AG09319 (cell line): ENCODE measurements around the gene MAST4.

Experiments used
- DNase-seq: peaks from one replicate; pipeline ENCODE4 v3.0.0-alpha.2; 2010; ENCODE audit warnings: low read depth; ENCODE audit errors: extremely low read depth
- TF ChIP-seq, protein P1 (sequence below): IDR thresholded peaks from 2 replicates; pipeline ENCODE4 v1.5.1; 2011; ENCODE audit warnings: low read depth, mild to moderate bottlenecking, inconsistent platforms, low read length, moderate library complexity

The MAST4 gene

DNA sequence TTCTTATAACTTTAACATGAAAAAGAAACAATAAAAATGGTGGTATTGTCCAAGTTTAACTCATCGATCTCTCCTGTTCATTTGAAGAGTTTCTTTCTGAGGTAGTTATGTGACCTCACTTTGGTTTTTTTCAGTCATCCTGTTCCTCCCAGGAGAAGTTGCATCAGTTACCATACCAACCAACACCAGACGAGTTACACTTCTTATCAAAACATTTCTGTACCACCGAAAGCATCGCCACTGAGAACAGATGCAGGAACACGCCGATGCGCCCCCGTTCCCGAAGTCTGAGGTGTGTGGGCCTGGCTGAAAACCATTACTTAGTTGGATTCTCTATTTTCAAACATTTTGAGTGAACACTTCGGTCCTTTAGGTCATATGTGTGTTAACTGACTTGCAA is 504.1 kb downstream of the MAST4 start:
- no peak for DNase-seq
- TF ChIP-seq, protein P1, sequence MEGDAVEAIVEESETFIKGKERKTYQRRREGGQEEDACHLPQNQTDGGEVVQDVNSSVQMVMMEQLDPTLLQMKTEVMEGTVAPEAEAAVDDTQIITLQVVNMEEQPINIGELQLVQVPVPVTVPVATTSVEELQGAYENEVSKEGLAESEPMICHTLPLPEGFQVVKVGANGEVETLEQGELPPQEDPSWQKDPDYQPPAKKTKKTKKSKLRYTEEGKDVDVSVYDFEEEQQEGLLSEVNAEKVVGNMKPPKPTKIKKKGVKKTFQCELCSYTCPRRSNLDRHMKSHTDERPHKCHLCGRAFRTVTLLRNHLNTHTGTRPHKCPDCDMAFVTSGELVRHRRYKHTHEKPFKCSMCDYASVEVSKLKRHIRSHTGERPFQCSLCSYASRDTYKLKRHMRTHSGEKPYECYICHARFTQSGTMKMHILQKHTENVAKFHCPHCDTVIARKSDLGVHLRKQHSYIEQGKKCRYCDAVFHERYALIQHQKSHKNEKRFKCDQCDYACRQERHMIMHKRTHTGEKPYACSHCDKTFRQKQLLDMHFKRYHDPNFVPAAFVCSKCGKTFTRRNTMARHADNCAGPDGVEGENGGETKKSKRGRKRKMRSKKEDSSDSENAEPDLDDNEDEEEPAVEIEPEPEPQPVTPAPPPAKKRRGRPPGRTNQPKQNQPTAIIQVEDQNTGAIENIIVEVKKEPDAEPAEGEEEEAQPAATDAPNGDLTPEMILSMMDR = no peak

DNA sequence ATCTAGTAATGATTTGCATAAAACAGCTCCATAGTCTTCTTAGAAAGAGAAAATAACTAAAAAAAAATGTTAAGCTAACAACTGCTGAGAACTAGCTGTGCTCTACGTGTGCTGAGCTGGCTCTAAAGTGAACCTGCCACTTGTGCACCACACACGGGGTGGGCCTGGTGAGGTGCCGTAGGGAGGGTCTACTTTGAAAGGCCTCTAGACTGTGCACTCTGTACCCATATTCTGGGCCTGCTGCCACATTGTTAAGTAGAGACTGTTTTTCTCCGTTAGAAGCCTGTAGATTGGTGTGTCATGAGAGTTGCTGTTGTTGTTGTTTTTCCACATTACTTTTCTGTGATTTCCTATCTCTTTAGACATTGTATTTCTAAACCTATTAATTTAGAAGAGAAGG is 506.5 kb downstream of the MAST4 start:
- DNase-seq = no peak
- TF ChIP-seq, protein P1 = no peak

DNA sequence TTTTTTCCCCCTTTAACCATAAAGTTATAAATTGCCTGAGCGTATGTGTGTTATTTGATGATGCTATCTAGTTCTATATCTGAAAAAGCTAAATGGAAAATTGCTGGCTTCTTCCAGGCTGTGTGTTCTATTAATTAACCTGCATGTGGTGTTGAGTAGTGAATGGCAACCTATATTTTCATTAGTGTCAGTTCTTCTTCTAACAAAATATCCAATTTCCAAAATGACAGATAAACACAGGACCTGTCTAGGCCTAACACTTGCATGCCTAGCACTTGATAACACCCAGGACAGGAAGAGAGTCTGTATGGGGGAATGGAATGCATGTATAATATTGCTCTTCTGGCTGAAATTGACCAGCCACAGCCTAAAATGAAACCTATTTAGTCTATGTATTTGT is 508.7 kb downstream of the MAST4 start:
- DNase-seq = no peak
- TF ChIP-seq, protein P1 = no peak

GRCh38 chr5:67105270-67105669 is 509.1 kb downstream of the MAST4 start:
- DNase-seq = no peak
- TF ChIP-seq, protein P1 = no peak

DNA sequence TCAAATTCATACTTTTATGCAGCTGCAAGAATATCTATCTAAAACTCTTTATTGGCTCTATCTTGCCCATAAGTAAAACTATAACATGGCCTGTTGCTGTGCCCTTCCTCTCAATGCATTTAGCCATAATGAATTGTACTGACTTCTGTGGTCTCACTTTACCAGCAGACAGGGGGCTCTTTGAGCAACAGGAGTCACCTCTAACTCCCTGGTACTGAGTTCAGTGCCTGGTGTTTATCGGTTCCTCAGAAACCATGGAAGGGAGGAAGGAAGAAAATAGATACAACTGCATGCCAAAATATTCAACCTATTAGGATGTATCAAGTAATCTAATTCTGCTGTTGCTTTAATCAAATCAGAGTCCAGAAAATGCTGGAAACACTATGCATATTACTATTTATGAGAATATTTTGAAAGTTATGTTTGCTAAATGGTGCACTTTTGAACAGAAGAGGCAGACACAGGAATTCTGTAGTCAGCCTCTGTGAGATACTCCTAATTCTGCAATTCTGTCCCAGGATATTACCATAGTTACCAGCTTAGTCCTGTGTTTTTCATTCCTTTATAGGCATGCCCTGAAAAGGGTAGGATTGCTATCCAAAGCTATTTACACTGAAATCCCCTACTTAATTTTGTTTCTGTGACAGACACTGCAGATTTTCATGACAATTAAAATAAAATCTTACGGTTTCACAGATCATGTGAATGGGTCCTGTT is 510.6 kb downstream of the MAST4 start:
- TF ChIP-seq, protein P1 = no peak
- DNase-seq = no peak

- no peak for DNase-seq
- TF ChIP-seq, protein P1 = no peak
Observed at GRCh38 chr5:67111779-67112178, 515.6 kb downstream of the MAST4 start.

DNA sequence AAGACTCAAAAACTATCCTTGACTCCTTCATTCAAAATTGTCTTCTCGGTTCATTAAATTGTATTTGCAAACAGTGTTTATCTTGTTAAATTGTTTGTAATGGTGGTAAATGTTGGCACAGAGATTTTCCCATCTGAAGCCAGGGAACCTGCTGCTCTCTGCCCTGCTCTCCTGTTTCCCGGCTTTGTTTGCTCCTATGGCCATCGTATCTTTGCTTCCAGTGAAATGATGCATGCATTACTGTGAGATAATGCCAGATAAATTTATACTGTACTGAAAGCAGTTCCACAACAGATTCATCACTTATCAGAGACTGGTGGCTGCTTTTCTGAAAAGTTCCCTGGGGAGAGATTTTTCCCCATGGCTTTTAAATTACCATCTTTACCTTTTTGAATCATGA is 519.1 kb downstream of the MAST4 start:
- TF ChIP-seq, protein P1 = no peak
- DNase-seq = no peak
